HFF-Myc (cell line): ENCODE results near the gene PRR30.
"Not testable (repeated sequence)": the region's sequence is repeated elsewhere in the genome, so short reads cannot be mapped to it uniquely, and the experiment has no call there.

Experiments
- DNase-seq: peaks from one replicate; pipeline ENCODE4 v3.0.0-alpha.2; 2011; ENCODE audit warnings: low read depth; ENCODE audit errors: extremely low read depth
- H3K4me3 ChIP-seq: replicated peaks from 2 replicates; pipeline ENCODE4 v1.5.1; 2011; ENCODE audit warnings: low read depth, mild to moderate bottlenecking, control low read depth, low read length
- CTCF ChIP-seq: IDR thresholded peaks from 2 replicates; pipeline ENCODE4 v1.5.1; 2012; ENCODE audit warnings: mild to moderate bottlenecking, low read depth, low read length, control low read depth; ENCODE audit errors: missing control alignments

The PRR30 gene

DNA sequence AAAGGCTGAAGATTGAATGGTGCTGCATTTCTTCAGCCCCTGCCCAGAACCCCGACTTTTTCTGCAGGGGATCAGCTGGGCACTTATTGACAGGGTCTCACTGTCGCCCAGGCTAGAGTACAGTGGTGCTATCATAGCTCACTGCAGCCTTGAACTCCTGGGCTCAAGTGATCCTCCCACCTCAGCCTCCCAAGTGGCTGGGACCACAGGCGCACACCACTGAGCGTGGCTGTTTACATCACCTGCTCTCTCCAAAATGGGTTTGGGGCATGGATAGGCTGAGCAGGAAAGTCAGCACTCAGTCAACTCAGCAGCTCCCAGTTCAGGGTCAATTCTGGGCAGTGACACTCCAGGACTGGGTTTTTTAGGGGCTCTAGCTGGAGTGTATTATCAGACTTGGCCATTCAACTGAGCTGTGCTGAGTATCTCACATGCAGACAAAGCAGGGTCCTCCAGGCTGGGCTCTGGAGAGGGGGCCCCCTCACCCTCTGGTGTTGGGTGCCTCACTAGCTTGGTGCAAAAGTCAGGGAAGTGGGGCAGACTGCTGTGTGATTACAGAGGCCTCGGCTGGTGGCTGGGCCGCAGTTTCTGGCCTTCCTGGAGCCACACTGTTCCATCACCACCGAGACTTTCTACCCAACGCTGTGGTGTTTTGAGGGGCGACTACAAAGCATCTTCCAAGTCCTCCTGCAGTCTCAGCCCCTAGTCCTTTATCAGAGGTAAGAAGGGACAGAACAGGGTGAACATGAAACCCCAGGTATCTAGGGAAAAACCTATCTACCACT lies 11.1 kb downstream of the PRR30 start:
- no peak for TF ChIP-seq CTCF
- no peak for DNase-seq
- no peak overlapping the region for H3K4me3 ChIP-seq

DNA sequence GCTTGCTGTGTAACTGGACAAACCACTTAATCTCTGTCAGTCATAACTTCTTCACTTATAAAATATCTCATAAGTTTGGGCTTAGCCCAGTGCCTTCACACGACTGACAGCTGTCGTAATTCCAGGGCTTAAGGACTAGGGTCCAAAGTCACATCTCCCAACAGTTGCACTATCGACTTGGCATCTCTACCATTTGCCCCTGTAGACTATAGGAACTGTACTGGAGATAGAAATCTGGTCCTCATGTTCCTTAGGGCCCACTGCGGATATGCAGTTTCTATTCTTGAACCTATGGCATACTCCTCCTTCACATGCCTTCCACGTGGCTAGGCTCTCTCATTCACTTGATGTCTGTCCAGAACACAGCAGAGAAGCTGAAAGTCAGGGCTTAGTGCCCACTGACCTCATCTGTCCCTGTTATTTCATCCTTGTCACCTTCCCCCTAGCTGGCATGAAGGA lies 12.9 kb downstream of the PRR30 start:
- H3K4me3 ChIP-seq = no peak overlapping the region
- TF ChIP-seq CTCF = no peak
- no peak for DNase-seq

- DNase-seq = no peak
- H3K4me3 ChIP-seq = no peak overlapping the region
- no peak for TF ChIP-seq CTCF
Measured at GRCh38 chr2:27125104-27125503, 14.1 kb downstream of the PRR30 start.

DNA sequence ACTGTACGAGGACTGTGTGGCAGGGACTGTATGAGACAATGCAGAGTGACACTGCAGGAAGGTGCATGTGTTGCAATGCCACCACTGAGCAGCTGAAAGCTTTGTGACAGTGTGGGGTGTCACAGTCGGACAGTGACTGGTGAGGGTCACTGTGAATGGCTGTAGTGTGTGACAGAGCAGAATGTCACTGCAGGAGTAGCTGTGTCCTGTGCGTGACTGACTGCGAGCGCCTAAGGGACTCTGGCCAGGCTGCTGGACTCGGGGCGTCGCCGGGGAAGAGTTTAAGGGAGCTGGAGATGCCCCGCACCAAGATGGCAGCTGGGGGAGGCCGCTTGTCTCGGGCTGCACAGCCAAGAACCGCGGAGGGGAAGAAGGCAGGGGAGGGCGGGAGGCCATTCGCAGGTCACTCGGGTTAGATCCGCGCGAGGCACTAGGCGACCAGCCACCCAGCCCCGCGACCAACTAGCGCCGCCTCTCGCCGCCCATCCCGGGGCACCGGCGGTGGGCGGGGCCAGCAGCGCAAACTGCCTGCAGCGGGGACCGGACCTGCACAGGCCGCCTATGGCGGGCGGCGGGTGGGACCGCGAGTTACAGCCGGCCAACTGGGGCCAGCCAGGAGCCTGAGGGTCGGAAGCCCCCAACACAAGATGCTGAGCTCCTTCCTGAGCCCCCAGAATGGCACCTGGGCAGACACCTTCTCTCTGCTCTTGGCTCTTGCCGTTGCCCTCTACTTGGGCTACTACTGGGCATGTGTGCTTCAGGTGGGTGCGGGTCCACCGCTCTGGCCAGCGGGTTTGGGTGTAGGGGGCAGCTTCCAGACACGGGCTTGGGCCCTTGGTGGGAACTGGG lies 15.7 kb downstream of the PRR30 start, which contains the start of gene ABHD1:
ABHD1 (plus strand) TSS at position 514 of the 849 bp plus-strand sequence; CDS start at position 648, 134 bp downstream.
- TF ChIP-seq CTCF = no peak
- no peak for DNase-seq
- H3K4me3 ChIP-seq = peak within 1 kb of the TSS; percentile 39

GRCh38 chr2:27122791-27123190 lies 16.4 kb downstream of the PRR30 start:
- TF ChIP-seq CTCF = no peak
- no peak overlapping the region for H3K4me3 ChIP-seq
- DNase-seq = no peak

DNA sequence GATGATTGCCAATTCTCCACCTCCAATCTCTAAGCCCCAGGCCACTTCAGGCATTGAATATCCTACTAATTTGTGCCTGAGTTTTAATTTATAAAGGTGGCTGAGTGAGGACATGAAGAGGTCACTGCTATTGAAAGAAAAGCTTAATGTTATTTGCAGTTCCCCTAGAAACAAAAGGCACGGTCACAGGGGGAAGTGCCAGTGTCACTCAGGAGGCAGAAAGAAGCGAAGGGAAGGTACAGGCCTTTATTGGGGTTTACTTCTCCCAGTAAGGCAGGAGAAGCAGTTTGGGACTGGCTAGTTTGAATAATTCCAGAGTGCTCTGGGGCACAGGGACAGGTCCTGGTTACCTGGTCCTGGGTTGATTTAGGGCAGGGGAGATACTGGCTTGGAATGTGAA lies 17.3 kb downstream of the PRR30 start:
- H3K4me3 ChIP-seq = no peak overlapping the region
- no peak for TF ChIP-seq CTCF
- DNase-seq = no peak

DNA sequence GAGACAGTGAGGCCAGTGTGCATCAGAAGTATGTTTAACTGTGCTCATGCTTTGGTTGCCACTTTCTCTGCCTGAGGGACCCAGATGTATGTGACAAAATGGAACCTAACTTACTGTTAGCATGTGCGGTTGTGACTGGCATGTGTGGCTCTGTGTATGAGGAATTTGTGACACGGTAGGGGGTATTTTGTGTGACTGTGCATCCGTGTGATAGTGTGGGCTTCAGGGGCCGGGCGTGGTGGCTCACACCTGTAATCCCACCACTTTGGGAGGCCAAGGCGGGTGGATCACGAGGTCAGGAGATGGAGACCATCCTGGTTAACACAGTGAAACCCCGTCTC lies 19.9 kb downstream of the PRR30 start:
- DNase-seq = not testable (repeated sequence)
- H3K4me3 ChIP-seq = peak overlapping the region; percentile 60
